PFSK-1 (cell line): Measurements from ENCODE around the gene TAF10.

Experiments
- POLR2AphosphoS5 ChIP-seq: IDR thresholded peaks from 2 replicates; pipeline ENCODE4 v1.6.1; 2012; ENCODE audit warnings: low read depth, mild to moderate bottlenecking, control low read depth, low read length, moderate library complexity
- REST ChIP-seq, 2 experiments: IDR thresholded peaks; 2 replicates each; pipeline versions ENCODE4 v1.6.1 to v1.8.0; 2011 to 2012; ENCODE audit warnings: low read depth in 2 of 2, low read length in 2 of 2, control low read depth in 1 of 2, inconsistent platforms in 1 of 2, mild to moderate bottlenecking in 1 of 2, moderate library complexity in 1 of 2; ENCODE audit not compliant: insufficient read depth in 1 of 2
- TAF1 ChIP-seq: IDR thresholded peaks from 2 replicates; pipeline ENCODE4 v1.6.1; 2012; ENCODE audit warnings: low read length, control low read depth, borderline replicate concordance; ENCODE audit not compliant: insufficient read depth

- TF ChIP-seq TAF1 (no peak), POLR2AphosphoS5 (no peak), REST (IDR thresholded peaks at IDR 0.05; ENCODE audit: insufficient read depth in 1 of 2, low read depth in 2 of 2, low read length in 2 of 2) (no peak)
Observed at GRCh38 chr11:6625832-6626420, 13.9 kb upstream of the TAF10 start.
